ENCODE data around the gene RHOT2. TPM values are rescaled to one million over a fixed set of nuclear protein-coding genes. Genes with fewer than 3 reads are reported as not detected.

Gene RHOT2
- total and polyA plus RNA-seq, 2 of the 8 experiments (the other 6 are each of a cell fraction or from before 2014, with no cell fraction given), result 149 to 194 TPM

DNA sequence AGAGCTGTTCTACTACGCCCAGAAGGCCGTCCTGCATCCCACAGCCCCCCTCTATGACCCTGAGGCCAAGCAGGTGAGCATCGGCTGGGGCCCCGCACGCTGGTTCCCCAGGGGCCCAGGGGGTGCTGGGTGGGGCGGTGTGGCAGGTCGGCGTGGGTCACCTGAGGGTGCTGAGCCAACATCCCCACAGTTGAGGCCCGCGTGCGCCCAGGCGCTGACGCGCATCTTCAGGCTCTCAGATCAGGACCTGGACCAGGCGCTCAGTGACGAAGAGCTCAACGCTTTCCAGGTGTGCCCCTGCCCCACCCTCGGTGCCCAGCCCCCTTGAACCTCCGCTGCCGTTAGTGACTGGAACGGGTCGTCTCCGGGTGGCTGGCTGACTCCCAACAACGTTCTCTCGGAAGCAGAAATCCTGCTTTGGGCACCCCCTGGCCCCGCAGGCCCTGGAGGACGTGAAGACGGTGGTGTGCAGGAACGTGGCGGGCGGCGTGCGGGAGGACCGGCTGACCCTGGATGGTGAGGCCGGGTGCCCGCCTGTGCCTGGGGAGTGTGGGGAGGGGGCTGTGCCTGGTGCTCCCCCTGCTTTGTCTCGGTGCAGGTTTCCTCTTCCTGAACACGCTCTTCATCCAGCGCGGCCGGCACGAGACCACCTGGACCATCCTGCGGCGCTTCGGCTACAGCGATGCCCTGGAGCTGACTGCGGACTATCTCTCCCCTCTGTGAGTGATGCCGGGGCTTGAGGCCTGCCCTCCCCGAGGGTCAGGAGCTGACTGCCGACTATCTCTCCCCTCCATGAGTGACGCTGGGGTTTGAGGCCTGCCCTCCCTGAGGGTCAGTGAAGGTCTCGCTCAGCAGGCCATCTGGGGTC is 2.8 kb downstream of the RHOT2 start (continued):
- TF ChIP-seq POU5F1 (IDR thresholded peaks at IDR 0.05; ENCODE audit: low read depth, low read length) (no peak), SIRT6 (IDR thresholded peaks at IDR 0.05; ENCODE audit: low read length) (no peak), TEAD4 (IDR thresholded peaks at IDR 0.05; ENCODE audit: low read depth, low read length) (no peak), CHD2 (IDR thresholded peaks at IDR 0.05; ENCODE audit: low read length) (no peak), CREB1 (IDR thresholded peaks at IDR 0.05) (no peak)
- TF ChIP-seq, protein P1, sequence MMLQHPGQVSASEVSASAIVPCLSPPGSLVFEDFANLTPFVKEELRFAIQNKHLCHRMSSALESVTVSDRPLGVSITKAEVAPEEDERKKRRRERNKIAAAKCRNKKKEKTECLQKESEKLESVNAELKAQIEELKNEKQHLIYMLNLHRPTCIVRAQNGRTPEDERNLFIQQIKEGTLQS (IDR thresholded peaks at IDR 0.05; ENCODE audit: insufficient read depth, low read depth, low read length), result no peak
- TF ChIP-seq, protein P2, sequence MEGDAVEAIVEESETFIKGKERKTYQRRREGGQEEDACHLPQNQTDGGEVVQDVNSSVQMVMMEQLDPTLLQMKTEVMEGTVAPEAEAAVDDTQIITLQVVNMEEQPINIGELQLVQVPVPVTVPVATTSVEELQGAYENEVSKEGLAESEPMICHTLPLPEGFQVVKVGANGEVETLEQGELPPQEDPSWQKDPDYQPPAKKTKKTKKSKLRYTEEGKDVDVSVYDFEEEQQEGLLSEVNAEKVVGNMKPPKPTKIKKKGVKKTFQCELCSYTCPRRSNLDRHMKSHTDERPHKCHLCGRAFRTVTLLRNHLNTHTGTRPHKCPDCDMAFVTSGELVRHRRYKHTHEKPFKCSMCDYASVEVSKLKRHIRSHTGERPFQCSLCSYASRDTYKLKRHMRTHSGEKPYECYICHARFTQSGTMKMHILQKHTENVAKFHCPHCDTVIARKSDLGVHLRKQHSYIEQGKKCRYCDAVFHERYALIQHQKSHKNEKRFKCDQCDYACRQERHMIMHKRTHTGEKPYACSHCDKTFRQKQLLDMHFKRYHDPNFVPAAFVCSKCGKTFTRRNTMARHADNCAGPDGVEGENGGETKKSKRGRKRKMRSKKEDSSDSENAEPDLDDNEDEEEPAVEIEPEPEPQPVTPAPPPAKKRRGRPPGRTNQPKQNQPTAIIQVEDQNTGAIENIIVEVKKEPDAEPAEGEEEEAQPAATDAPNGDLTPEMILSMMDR (IDR thresholded peaks at IDR 0.05; ENCODE audit: control extremely low read depth in 1 of 3, insufficient read depth in 1 of 3, low read depth in 1 of 3, low read length in 3 of 3), result no peak

Measured in H1 (cell line).